ENCODE measurements around the gene POU2F2. TPM values are rescaled to one million over a fixed set of nuclear protein-coding genes. Genes with fewer than 3 reads are reported as not detected.

The POU2F2 gene
- total RNA-seq, 6 experiments from 2014 or later: 0.18 to 3.0 (median 1.00) TPM

GRCh38 chr19:42173695-42174094 is 41.4 kb upstream of the POU2F2 start:
- TF ChIP-seq CTCF (IDR thresholded peaks at IDR 0.05) (no peak), POLR2A (IDR thresholded peaks at IDR 0.05) (no peak)
- Histone ChIP-seq H3K27me3 (peaks cover 0 to 12% of the 10 kb centered on the region in 2 donors), H3K4me3 (no peak overlapping the region), H3K36me3 (no peaks in the 10 kb centered on the region), H3K9me3 (no peaks in the 10 kb centered on the region), H3K4me1 (no peaks in the 10 kb centered on the region), H3K27ac (no peak overlapping the region)
- ATAC-seq (no peak), DNase-seq (no peak)
- intact Hi-C loops (cut with DNase I): no loop called here
- no CpG with 5 or more reads among the region's 5 CpGs for WGBS (ENCODE audit: insufficient coverage, low coverage, low lambda C conversion rate, missing lambda C conversion rate)

- WGBS (ENCODE audit: insufficient coverage, low coverage, low lambda C conversion rate, missing lambda C conversion rate): 80% methylated on average over 7 of the region's 7 CpGs
Observed at GRCh38 chr19:42172261-42172660, 40.0 kb upstream of the POU2F2 start.

GRCh38 chr19:42170715-42171114 is 38.5 kb upstream of the POU2F2 start:
- no peak for DNase-seq
- no peak overlapping the region for H3K4me3 ChIP-seq
- H3K27ac ChIP-seq: no peak overlapping the region
- no peaks in the 10 kb centered on the region for H3K36me3 ChIP-seq
- no peaks in the 10 kb centered on the region for H3K4me1 ChIP-seq
- intact Hi-C loops (cut with DNase I): no loop called here
- no peaks in the 10 kb centered on the region for H3K9me3 ChIP-seq
- 33% methylated on average over 1 of the region's 16 CpGs for WGBS (ENCODE audit: insufficient coverage, low coverage, low lambda C conversion rate, missing lambda C conversion rate)
- no peak for TF ChIP-seq POLR2A (IDR thresholded peaks at IDR 0.05)
- TF ChIP-seq CTCF (IDR thresholded peaks at IDR 0.05): no peak
- ATAC-seq: no peak
- no peaks in the 10 kb centered on the region for H3K27me3 ChIP-seq

More at GRCh38 chr19:42172261-42172660, 40.0 kb upstream of the POU2F2 start:
- Histone ChIP-seq H3K27ac (no peak overlapping the region), H3K9me3 (no peaks in the 10 kb centered on the region), H3K4me3 (no peak overlapping the region), H3K27me3 (peaks cover 0 to 3% of the 10 kb centered on the region in 2 donors), H3K4me1 (no peaks in the 10 kb centered on the region), H3K36me3 (no peaks in the 10 kb centered on the region)
- ATAC-seq (peak in 1 of 4 donors; percentile 27), DNase-seq (no peak)
- intact Hi-C loops (cut with DNase I): no loop called here
- no peak for TF ChIP-seq CTCF (IDR thresholded peaks at IDR 0.05)
- no peak for TF ChIP-seq POLR2A (IDR thresholded peaks at IDR 0.05)

- DNase-seq (no peak), ATAC-seq (no peak)
- H3K36me3 ChIP-seq: no peaks in the 10 kb centered on the region
- no peak overlapping the region for H3K27ac ChIP-seq
- intact Hi-C loops (cut with DNase I): no loop called here
- no peaks in the 10 kb centered on the region for H3K4me1 ChIP-seq
- H3K9me3 ChIP-seq: no peaks in the 10 kb centered on the region
- TF ChIP-seq POLR2A (IDR thresholded peaks at IDR 0.05): no peak
- no peak for TF ChIP-seq CTCF (IDR thresholded peaks at IDR 0.05)
- no peak overlapping the region for H3K4me3 ChIP-seq
- no peaks in the 10 kb centered on the region for H3K27me3 ChIP-seq
- 71% methylated on average over 17 of the region's 19 CpGs for WGBS (ENCODE audit: insufficient coverage, low coverage, low lambda C conversion rate, missing lambda C conversion rate)
Observed at GRCh38 chr19:42169486-42170413, 37.5 kb upstream of the POU2F2 start.
